Common myeloid progenitor, CD34-positive (primary cell): ENCODE data around the gene MESD.
"Not testable (repeated sequence)": the region's sequence is repeated elsewhere in the genome, so short reads cannot be mapped to it uniquely, and the experiment has no call there.

ENCODE experiments used
- CTCF ChIA-PET: fragments of 350-600 bp; sonication (Branson Sonifier 250); formaldehyde crosslinking; loops from one replicate; lab custom pipeline; 2021; ENCODE audit warnings: antibody characterized with exemption; lab: Charles Lee
- POLR2A ChIA-PET: fragments of 350-600 bp; sonication (Branson Sonifier 250); formaldehyde crosslinking; loops from one replicate; lab custom pipeline; 2021; ENCODE audit warnings: antibody characterized with exemption; lab: Charles Lee
- DNase-seq, 3 donors: peaks; one replicate each; pipeline versions ENCODE4 v3.0.0 to v3.0.0-alpha.2; 2013
- H3K27ac ChIP-seq, 2 experiments: 1 replicate in 1 of 2; 2 replicates in 1 of 2; pipeline ENCODE4 v1.7.0; 2013; ENCODE audit warnings: inconsistent platforms in 2 of 2, low read length in 2 of 2, mild to moderate bottlenecking in 2 of 2, low read depth in 1 of 2, moderate library complexity in 1 of 2; ENCODE audit not compliant: severe bottlenecking in 2 of 2, insufficient read depth in 1 of 2, poor library complexity in 1 of 2
- H3K27me3 ChIP-seq, 5 experiments: replicated peaks in 2 of 5; 1 replicate in 3 of 5; 2 replicates in 2 of 5; pipeline versions ENCODE4 v1.6.1 to v1.7.0; 2013; ENCODE audit warnings: low read length in 4 of 5, mild to moderate bottlenecking in 2 of 5, moderate library complexity in 2 of 5, inconsistent platforms in 1 of 5; ENCODE audit not compliant: insufficient read depth in 5 of 5, control insufficient read depth in 4 of 5
- H3K36me3 ChIP-seq, 4 experiments: 1 replicate in 2 of 4; 2 replicates in 2 of 4; pipeline versions ENCODE4 v1.6.1 to v1.7.0; 2013; ENCODE audit warnings: low read length in 3 of 4, control low read depth in 1 of 4, mild to moderate bottlenecking in 1 of 4; ENCODE audit not compliant: control insufficient read depth in 4 of 4, insufficient read depth in 4 of 4
- H3K4me1 ChIP-seq, 4 experiments: 1 replicate in 3 of 4; 2 replicates in 1 of 4; pipeline versions ENCODE4 v1.6.1 to v1.7.1; 2013; ENCODE audit warnings: low read length in 3 of 4, mild to moderate bottlenecking in 3 of 4, control low read depth in 1 of 4, inconsistent platforms in 1 of 4, moderate library complexity in 1 of 4; ENCODE audit not compliant: control insufficient read depth in 4 of 4, insufficient read depth in 4 of 4; ENCODE audit errors: control extremely low read depth in 1 of 4
- H3K4me3 ChIP-seq, 7 experiments: 1 replicate in 4 of 7; 2 replicates in 3 of 7; pipeline versions ENCODE4 v1.5.1 to v1.7.0; 2013; ENCODE audit warnings: mild to moderate bottlenecking in 7 of 7, low read length in 6 of 7, moderate library complexity in 6 of 7, inconsistent platforms in 2 of 7, low read depth in 2 of 7, control low read depth in 1 of 7; ENCODE audit not compliant: insufficient read depth in 4 of 7, control insufficient read depth in 1 of 7; ENCODE audit errors: extremely low read depth in 1 of 7
- H3K9me3 ChIP-seq, 5 experiments: 1 replicate in 4 of 5; 2 replicates in 1 of 5; pipeline versions ENCODE4 v1.6.1 to v1.7.1; 2013; ENCODE audit warnings: low read length in 4 of 5, mild to moderate bottlenecking in 2 of 5, inconsistent platforms in 1 of 5, low read depth in 1 of 5, moderate library complexity in 1 of 5; ENCODE audit not compliant: control insufficient read depth in 4 of 5, insufficient read depth in 2 of 5; ENCODE audit errors: control extremely low read depth in 1 of 5
- WGBS: methylation state at CpG from one replicate; pipeline ENCODE4 v1.1.5; 2013; ENCODE audit not compliant: insufficient coverage; 5-methylcytosine and 5-hydroxymethylcytosine counted together

MESD gene

DNA sequence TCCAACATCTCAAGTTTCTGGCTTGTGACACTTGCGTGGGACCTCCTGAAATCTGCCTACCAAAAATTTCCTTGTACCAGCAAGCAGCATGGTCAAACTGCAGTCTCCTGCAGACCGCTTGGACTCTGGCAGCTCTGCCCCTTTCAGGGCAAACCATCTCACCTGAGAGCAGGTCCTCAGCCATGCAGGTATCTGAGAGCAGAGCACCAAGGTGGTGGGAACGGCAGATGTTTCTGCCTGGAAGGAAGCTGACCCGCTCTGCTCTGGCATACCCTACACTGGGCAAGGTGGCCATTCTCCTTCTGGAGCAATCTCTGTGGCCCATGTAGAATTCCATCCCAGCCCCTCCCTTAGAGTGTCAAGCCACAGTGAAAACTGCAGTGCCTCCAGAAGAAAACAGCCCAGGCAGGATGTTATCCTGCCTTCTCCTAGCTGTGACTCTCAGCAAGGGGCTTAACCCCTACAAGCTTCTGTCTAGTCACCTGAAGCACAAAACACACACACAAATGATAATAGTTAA, 21.6 kb downstream of the MESD start:
- no peak for DNase-seq
- 96% methylated on average over 4 of the region's 4 CpGs for WGBS

DNA sequence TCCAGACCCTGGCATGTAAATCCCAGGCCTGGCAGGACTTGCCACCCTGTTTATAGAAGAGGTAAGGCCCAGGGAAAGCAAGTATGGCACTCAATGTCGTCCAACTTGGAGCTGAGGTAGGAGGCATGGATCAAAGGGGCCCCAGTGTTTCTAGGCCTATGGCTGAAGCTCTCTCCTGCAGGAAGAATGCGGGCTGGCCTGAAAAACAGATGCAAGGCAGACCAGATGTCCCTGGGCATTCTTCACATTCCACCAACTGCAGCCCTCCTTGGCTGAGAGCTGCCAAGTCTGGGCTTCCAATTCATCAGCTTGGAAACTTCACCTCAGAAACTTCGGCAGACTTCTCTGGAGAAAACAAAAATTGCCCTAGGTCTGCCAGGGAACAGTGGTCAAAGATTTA, 22.2 kb downstream of the MESD start:
- H3K9me3 ChIP-seq: no peaks in the 10 kb centered on the region
- no peaks in the 10 kb centered on the region for H3K27me3 ChIP-seq
- WGBS: 94% methylated on average over 2 of the region's 3 CpGs
- ChIA-PET POLR2A (interaction anchor here (0.6 kb wide), 1 partner anchor 507 kb away, joined by 3 read pairs; no protein-coding TSS in a partner anchor), CTCF (interaction anchor here (1.4 to 7.1 kb wide), 4 partner anchors 11 to 511 kb away, joined by 3 to 35 read pairs (median 12); no protein-coding TSS in a partner anchor)
- no peaks in the 10 kb centered on the region for H3K4me1 ChIP-seq
- no peak overlapping the region for H3K4me3 ChIP-seq
- DNase-seq: no peak
- peaks cover 3 to 23% (median 12%) of the 10 kb centered on the region in 4 experiments for H3K36me3 ChIP-seq
- no peak overlapping the region for H3K27ac ChIP-seq

More for the DNA sequence above, 21.6 kb downstream of the MESD start:
- CTCF ChIA-PET: interaction anchor here (1.0 to 7.1 kb wide), 9 partner anchors 9 to 512 kb away, joined by 3 to 35 read pairs (median 6); no protein-coding TSS in a partner anchor
- no peaks in the 10 kb centered on the region for H3K4me1 ChIP-seq
- H3K27ac ChIP-seq: no peak overlapping the region
- H3K27me3 ChIP-seq: no peaks in the 10 kb centered on the region
- H3K9me3 ChIP-seq: no peaks in the 10 kb centered on the region
- H3K36me3 ChIP-seq: peaks cover 3 to 25% (median 12%) of the 10 kb centered on the region in 4 experiments
- H3K4me3 ChIP-seq: no peak overlapping the region
- POLR2A ChIA-PET: interaction anchor here (0.6 kb wide), 1 partner anchor 508 kb away, joined by 3 read pairs; no protein-coding TSS in a partner anchor

DNA sequence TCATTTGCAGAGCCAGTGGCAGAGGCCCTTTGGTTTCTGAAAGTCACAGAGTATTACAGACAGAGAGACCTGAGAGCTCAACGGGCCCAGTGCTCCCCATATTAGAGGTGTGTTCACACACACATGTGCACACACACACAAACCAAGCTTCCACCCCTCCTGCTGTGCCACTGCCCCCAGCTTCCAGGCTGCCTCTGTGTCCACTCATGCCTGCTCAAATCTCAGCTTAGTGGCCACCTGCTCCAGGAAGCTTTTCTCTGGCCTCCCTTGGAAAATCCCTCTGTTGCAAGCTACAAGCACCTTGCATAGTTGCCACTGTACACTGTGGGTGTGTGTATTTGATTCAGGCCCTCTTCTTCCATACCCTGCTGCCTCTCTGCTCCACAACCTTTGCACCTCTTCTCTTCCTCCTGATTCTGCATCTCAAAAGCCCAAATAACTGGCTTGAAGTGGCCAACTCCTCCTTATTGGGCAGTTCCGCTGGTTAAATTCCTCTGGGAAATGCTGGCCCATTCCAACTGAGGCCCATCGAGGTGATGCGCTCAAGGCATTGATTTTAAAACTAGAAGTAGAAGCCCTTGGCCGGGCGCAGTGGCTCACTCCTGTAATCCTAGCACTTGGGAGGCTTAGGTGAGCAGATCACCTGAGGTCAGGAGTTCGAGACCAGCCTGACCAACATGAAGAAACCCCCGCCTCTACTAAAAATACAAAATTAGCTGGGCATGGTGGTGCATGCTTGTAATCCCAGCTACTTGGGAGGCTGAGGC, 23.0 kb downstream of the MESD start:
- 100% methylated on average over 6 of the region's 8 CpGs for WGBS
- H3K4me1 ChIP-seq: no peaks in the 10 kb centered on the region
- no peak overlapping the region for H3K27ac ChIP-seq
- no peak for DNase-seq
- no peaks in the 10 kb centered on the region for H3K9me3 ChIP-seq
- POLR2A ChIA-PET: no interaction called here
- H3K36me3 ChIP-seq: peaks cover 3 to 19% (median 12%) of the 10 kb centered on the region in 4 experiments
- H3K4me3 ChIP-seq: no peak overlapping the region
- no peaks in the 10 kb centered on the region for H3K27me3 ChIP-seq
- CTCF ChIA-PET: interaction anchor here (2.5 to 7.1 kb wide), 2 partner anchors 10 to 399 kb away, joined by 8 to 35 read pairs; no protein-coding TSS in a partner anchor

DNA sequence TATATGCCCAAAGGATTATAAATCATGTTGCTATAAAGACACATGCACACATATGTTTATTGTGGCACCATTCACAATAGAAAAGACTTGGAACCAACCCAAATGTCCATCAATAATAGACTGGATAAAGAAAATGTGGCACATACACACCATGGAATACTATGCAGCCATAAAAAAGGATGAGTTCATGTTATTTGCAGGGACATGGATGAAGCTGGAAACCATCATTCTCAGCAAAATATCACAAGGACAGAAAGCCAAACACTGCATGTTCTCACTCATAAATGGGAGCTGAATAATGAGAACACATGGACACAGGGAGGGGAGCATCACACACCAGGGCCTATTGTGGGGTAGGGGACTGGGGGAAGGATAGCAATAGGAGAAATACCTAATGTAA, 24.2 kb downstream of the MESD start:
- POLR2A ChIA-PET, H3K4me3 ChIP-seq, DNase-seq, H3K27me3 ChIP-seq, H3K4me1 ChIP-seq, H3K27ac ChIP-seq, CTCF ChIA-PET, H3K9me3 ChIP-seq: not testable (repeated sequence)
- H3K36me3 ChIP-seq: peaks cover 5 to 24% (median 12%) of the 10 kb centered on the region in 4 experiments

DNA sequence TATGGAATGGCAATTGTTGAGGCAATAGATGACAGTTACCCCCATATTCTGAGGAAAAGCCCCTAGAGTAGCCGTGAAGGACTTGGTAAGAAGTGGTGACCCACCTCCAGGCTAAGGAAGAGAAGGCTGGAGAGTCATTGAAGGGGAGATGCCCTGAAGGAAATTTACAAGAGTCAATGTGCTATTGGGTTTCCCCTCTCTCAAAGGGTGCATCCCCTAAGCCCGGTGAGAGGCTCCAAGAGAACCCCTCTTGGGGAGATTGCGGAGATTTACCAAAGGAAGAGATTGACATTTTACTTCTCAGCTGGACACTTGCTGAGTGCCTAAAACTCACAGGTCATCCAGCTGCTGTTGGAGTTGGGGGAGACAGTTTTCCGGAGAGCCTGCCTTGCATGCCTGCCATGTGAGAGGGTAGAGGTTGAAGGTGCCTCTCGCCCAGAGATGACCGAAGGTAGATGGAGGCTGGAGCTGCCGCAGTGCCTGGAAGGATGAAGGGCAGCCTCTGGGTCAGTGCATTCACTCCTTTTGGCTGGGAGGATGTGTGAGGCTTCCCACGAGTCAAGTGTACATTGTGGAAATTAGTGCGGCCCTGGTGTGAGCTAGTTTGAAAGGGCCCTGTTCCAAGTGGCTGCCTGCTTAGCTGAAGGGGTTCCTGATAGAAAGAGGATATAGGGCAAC, 30.7 kb downstream of the MESD start:
- no peak overlapping the region for H3K27ac ChIP-seq
- 97% methylated on average over 6 of the region's 9 CpGs for WGBS
- H3K4me3 ChIP-seq: no peak overlapping the region
- peaks cover 2 to 22% (median 15%) of the 10 kb centered on the region in 4 experiments for H3K36me3 ChIP-seq
- CTCF ChIA-PET: no interaction called here
- POLR2A ChIA-PET: interaction anchor here (0.6 kb wide), 1 partner anchor 571 kb away, joined by 3 read pairs; no protein-coding TSS in a partner anchor
- H3K9me3 ChIP-seq: no peaks in the 10 kb centered on the region
- no peak for DNase-seq
- H3K27me3 ChIP-seq: no peaks in the 10 kb centered on the region
- peaks cover 0 to 6% (median 2%) of the 10 kb centered on the region in 4 experiments for H3K4me1 ChIP-seq

DNA sequence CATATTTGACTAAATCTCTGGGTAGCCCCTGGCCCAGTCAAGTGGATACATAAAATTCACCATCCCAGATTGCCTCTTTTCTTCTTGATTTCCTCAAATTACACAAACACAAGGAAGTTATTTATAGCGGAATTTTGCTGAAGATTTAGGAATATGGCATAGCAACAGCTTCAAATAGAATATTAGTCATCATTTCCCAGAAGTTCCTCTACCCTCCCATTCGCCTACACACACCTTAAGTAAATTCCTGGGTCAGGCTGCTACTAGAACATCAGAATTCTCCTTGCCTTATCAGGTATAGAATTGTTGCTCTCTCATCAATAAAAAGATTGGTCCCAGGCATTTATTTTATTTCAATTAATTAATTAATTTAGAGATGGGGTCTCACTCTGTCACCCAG, 31.6 kb downstream of the MESD start:
- Histone ChIP-seq H3K36me3 (peaks cover 2 to 22% (median 18%) of the 10 kb centered on the region in 4 experiments), H3K9me3 (no peaks in the 10 kb centered on the region), H3K27me3 (no peaks in the 10 kb centered on the region), H3K4me1 (peaks cover 0 to 6% (median 2%) of the 10 kb centered on the region in 4 experiments), H3K4me3 (no peak overlapping the region), H3K27ac (no peak overlapping the region)
- DNase-seq: no peak
- WGBS: 100% methylated on average over 1 of the region's 2 CpGs
- ChIA-PET CTCF (interaction anchor here (0.8 to 2.6 kb wide), 3 partner anchors 10 to 390 kb away, joined by 3 to 8 read pairs (median 3); no protein-coding TSS in a partner anchor), POLR2A (interaction anchor here (0.6 kb wide), 1 partner anchor 570 kb away, joined by 3 read pairs; no protein-coding TSS in a partner anchor)
